B cell (primary cell): ENCODE data around the gene NCAPG2. TPM values are rescaled to one million over a fixed set of nuclear protein-coding genes. Genes with fewer than 3 reads are reported as not detected.

Experiments used
- ATAC-seq: fragments of 200-7000 bp; cut with Tn5 transposase; one replicate; pipeline ENCODE4 v1.10.0; 2021; ENCODE audit warnings: low read depth, mild to moderate bottlenecking, moderate number of reproducible peaks, moderate library complexity
- CTCF ChIA-PET: fragments of 350-600 bp; sonication (Branson Sonifier 250); formaldehyde crosslinking; loops from one replicate; lab custom pipeline; 2021; ENCODE audit warnings: antibody characterized with exemption, inconsistent platforms; lab: Charles Lee
- POLR2A ChIA-PET: fragments of 350-600 bp; sonication (Branson Sonifier 250); formaldehyde crosslinking; loops from one replicate; lab custom pipeline; 2021; ENCODE audit warnings: antibody characterized with exemption; lab: Charles Lee
- DNase-seq: peaks from one replicate; pipeline ENCODE4 v3.0.0; 2013
- H2AFZ ChIP-seq: 2 replicates; pipeline ENCODE4 v1.6.1; 2012; ENCODE audit warnings: mild to moderate bottlenecking, low read depth, low read length; ENCODE audit not compliant: insufficient read depth, poor library complexity, severe bottlenecking
- H3K27ac ChIP-seq, 2 donors: 1 replicate in 1 of 2; 2 replicates in 1 of 2; pipeline ENCODE4 v1.5.1; 2012 to 2013; ENCODE audit warnings: low read length in 2 of 2, mild to moderate bottlenecking in 2 of 2, moderate library complexity in 1 of 2
- H3K27me3 ChIP-seq, 4 experiments: fragments of 200-600 bp in 1 of 4; sonication (generic) in 1 of 4; replicated peaks in 1 of 4; 1 replicate in 2 of 4; 2 replicates in 2 of 4; pipeline versions ENCODE4 v1.6.1 to v1.7.0; 2013 to 2016; ENCODE audit warnings: low read length in 3 of 4, mild to moderate bottlenecking in 2 of 4, mixed read lengths in 1 of 4, moderate library complexity in 1 of 4; ENCODE audit not compliant: insufficient read depth in 4 of 4, control insufficient read depth in 3 of 4; ENCODE audit errors: control extremely low read depth in 1 of 4
- H3K36me3 ChIP-seq, 2 experiments: replicated peaks in 1 of 2; 1 replicate in 1 of 2; 2 replicates in 1 of 2; pipeline versions ENCODE4 v1.6.1 to v1.7.1; 2013; ENCODE audit warnings: low read length in 1 of 2; ENCODE audit not compliant: insufficient read depth in 2 of 2, control insufficient read depth in 1 of 2; ENCODE audit errors: control extremely low read depth in 1 of 2, extremely low read depth in 1 of 2
- H3K4me1 ChIP-seq, 2 donors: fragments of 200-600 bp in 1 of 2; sonication (generic) in 1 of 2; 1 replicate in 1 of 2; 2 replicates in 1 of 2; pipeline versions ENCODE4 v1.5.1 to v1.6.1; 2013 to 2017; ENCODE audit warnings: low read length in 2 of 2; ENCODE audit not compliant: control insufficient read depth in 2 of 2, insufficient read depth in 2 of 2
- H3K4me2 ChIP-seq: replicated peaks from 2 replicates; pipeline ENCODE3; 2012; ENCODE audit warnings: mild to moderate bottlenecking, low read depth, low read length; ENCODE audit not compliant: poor library complexity, severe bottlenecking
- H3K4me3 ChIP-seq, 5 experiments: fragments of 200-600 bp in 1 of 5; sonication (generic) in 1 of 5; 1 replicate in 3 of 5; 2 replicates in 2 of 5; pipeline versions ENCODE4 v1.5.1 to v1.7.0; 2011 to 2016; ENCODE audit warnings: low read length in 4 of 5, mild to moderate bottlenecking in 4 of 5, low read depth in 2 of 5, control low read depth in 1 of 5, moderate library complexity in 1 of 5; ENCODE audit not compliant: insufficient read depth in 1 of 5; ENCODE audit errors: control extremely low read depth in 1 of 5, extremely low read depth in 1 of 5
- H3K79me2 ChIP-seq: fragments of 200-600 bp; sonication (generic); one replicate; pipeline ENCODE4 v1.6.0; 2016; ENCODE audit warnings: low read length; ENCODE audit not compliant: control insufficient read depth, insufficient read depth
- H3K9ac ChIP-seq: fragments of 200-600 bp; sonication (generic); 2 replicates; pipeline ENCODE4 v1.6.1; 2017; ENCODE audit warnings: mild to moderate bottlenecking, low read length, moderate library complexity
- H3K9me3 ChIP-seq, 3 donors: one replicate each; pipeline versions ENCODE4 v1.6.1 to v1.7.1; 2013; ENCODE audit warnings: low read length in 2 of 3; ENCODE audit not compliant: control insufficient read depth in 2 of 3, insufficient read depth in 1 of 3; ENCODE audit errors: control extremely low read depth in 1 of 3
- H4K20me1 ChIP-seq: 2 replicates; pipeline ENCODE4 v1.6.0; 2012; ENCODE audit warnings: mild to moderate bottlenecking, low read length; ENCODE audit not compliant: insufficient read depth, control insufficient read depth, poor library complexity, severe bottlenecking
- H3K27ac Mint-ChIP-seq: one replicate; pipeline ENCODE4 v1.8.0; 2021; ENCODE audit warnings: mixed read lengths
- H3K27me3 Mint-ChIP-seq: one replicate; pipeline ENCODE4 v1.8.0; 2021; ENCODE audit warnings: mixed read lengths
- H3K4me1 Mint-ChIP-seq: one replicate; pipeline ENCODE4 v1.8.0; 2021; ENCODE audit warnings: mixed read lengths
- H3K4me3 Mint-ChIP-seq: one replicate; pipeline ENCODE4 v1.8.0; 2021; ENCODE audit warnings: mixed read lengths
- H3K9me3 Mint-ChIP-seq: one replicate; pipeline ENCODE4 v1.8.0; 2022; ENCODE audit warnings: mixed read lengths; ENCODE audit not compliant: insufficient read depth
- EZH2 ChIP-seq: IDR thresholded peaks from 2 replicates; pipeline ENCODE4 v1.6.1; 2012; ENCODE audit warnings: borderline replicate concordance, low read depth, mild to moderate bottlenecking, moderate library complexity, low read length; ENCODE audit not compliant: insufficient read depth, poor library complexity, severe bottlenecking
- WGBS: methylation state at CpG from one replicate; pipeline ENCODE4 v1.1.5; 2013; ENCODE audit warnings: missing lambda C conversion rate; ENCODE audit not compliant: insufficient coverage; 5-methylcytosine and 5-hydroxymethylcytosine counted together
- intact Hi-C: fragments of 100-400 bp; cut with micrococcal nuclease; formaldehyde crosslinking; loops from one replicate; pipeline ENCODE4 v1.10.0; 2022
- polyA plus RNA-seq: library from polyadenylated mRNA; depleted of rRNA; stranded (reverse); fragments of >200 nt; gene quantifications from 2 replicates; pipeline ENCODE4 v1.2.3, GENCODE V29; 2012
- total RNA-seq, 2 donors: library from RNA; stranded (reverse); fragments of 120-200 nt in 1 of 2; gene quantifications; 1 replicate in 1 of 2; 2 replicates in 1 of 2; pipeline versions ENCODE4 v1.2.3 to v1.2.4, GENCODE V29; 2013 to 2022
- TF ChIP-seq, protein P1 (sequence below): fragments of 200-600 bp; IDR thresholded peaks from one replicate; pipeline ENCODE4 v1.8.0; 2022; ENCODE audit warnings: antibody characterized with exemption, mild to moderate bottlenecking

NCAPG2 gene
- total and polyA plus RNA-seq, 2 donors (not counting 1 experiment from before 2014, with no cell fraction given) = 2.9 to 9.8 TPM

GRCh38 chr7:158723266-158723665 is 18.7 kb upstream of the NCAPG2 start:
- H3K9ac ChIP-seq = no peak overlapping the region
- CTCF ChIA-PET = no interaction called here
- Mint-ChIP-seq H3K27ac (no peak overlapping the region), H3K27me3 (no peaks in the 10 kb centered on the region), H3K4me1 (no peaks in the 10 kb centered on the region), H3K9me3 (no peaks in the 10 kb centered on the region), H3K4me3 (no peak overlapping the region)
- no peaks in the 10 kb centered on the region for H3K36me3 ChIP-seq
- 96% methylated on average over 13 of the region's 13 CpGs for WGBS
- H3K4me1 ChIP-seq = no peaks in the 10 kb centered on the region
- H3K4me3 ChIP-seq = no peak overlapping the region
- H3K4me2 ChIP-seq = no peak overlapping the region
- DNase-seq = no peak
- POLR2A ChIA-PET = no interaction called here
- H3K9me3 ChIP-seq = no peaks in the 10 kb centered on the region
- H3K27ac ChIP-seq = no peak overlapping the region
- H3K27me3 ChIP-seq = no peaks in the 10 kb centered on the region
- H3K79me2 ChIP-seq = no peaks in the 10 kb centered on the region
- no peaks in the 10 kb centered on the region for H4K20me1 ChIP-seq
- intact Hi-C loops = no loop called here
- no peak for ATAC-seq
- no peak overlapping the region for H2AFZ ChIP-seq
- TF ChIP-seq EZH2 = no peak
- TF ChIP-seq, protein P1, sequence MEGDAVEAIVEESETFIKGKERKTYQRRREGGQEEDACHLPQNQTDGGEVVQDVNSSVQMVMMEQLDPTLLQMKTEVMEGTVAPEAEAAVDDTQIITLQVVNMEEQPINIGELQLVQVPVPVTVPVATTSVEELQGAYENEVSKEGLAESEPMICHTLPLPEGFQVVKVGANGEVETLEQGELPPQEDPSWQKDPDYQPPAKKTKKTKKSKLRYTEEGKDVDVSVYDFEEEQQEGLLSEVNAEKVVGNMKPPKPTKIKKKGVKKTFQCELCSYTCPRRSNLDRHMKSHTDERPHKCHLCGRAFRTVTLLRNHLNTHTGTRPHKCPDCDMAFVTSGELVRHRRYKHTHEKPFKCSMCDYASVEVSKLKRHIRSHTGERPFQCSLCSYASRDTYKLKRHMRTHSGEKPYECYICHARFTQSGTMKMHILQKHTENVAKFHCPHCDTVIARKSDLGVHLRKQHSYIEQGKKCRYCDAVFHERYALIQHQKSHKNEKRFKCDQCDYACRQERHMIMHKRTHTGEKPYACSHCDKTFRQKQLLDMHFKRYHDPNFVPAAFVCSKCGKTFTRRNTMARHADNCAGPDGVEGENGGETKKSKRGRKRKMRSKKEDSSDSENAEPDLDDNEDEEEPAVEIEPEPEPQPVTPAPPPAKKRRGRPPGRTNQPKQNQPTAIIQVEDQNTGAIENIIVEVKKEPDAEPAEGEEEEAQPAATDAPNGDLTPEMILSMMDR = no peak

GRCh38 chr7:158722574-158723237 is 18.1 kb upstream of the NCAPG2 start:
- no peaks in the 10 kb centered on the region for H4K20me1 ChIP-seq
- no peak overlapping the region for H3K4me2 ChIP-seq
- H3K27ac ChIP-seq = no peak overlapping the region
- Mint-ChIP-seq H3K4me1 (no peaks in the 10 kb centered on the region), H3K4me3 (no peak overlapping the region), H3K27me3 (no peaks in the 10 kb centered on the region), H3K9me3 (no peaks in the 10 kb centered on the region), H3K27ac (no peak overlapping the region)
- H3K4me3 ChIP-seq = no peak overlapping the region
- ATAC-seq = no peak
- H3K27me3 ChIP-seq = no peaks in the 10 kb centered on the region
- no peaks in the 10 kb centered on the region for H3K79me2 ChIP-seq
- ChIA-PET POLR2A (no interaction called here), CTCF (no interaction called here)
- no peaks in the 10 kb centered on the region for H3K36me3 ChIP-seq
- H3K9me3 ChIP-seq = no peaks in the 10 kb centered on the region
- H3K4me1 ChIP-seq = no peaks in the 10 kb centered on the region
- DNase-seq = no peak
- intact Hi-C loops = no loop called here
- H2AFZ ChIP-seq = no peak overlapping the region
- no peak overlapping the region for H3K9ac ChIP-seq
- WGBS = 99% methylated on average over 6 of the region's 6 CpGs
- TF ChIP-seq, protein P1 = no peak
- TF ChIP-seq EZH2 = no peak
